Measurements from ENCODE around the gene MMP25. TPM values are rescaled to one million over a fixed set of nuclear protein-coding genes. Genes with fewer than 3 reads are reported as not detected.
A peak's percentile ranks its signal among the peaks of the same experiment; 100 is the strongest.

Gene MMP25
- polyA plus RNA-seq, 3 donors, result 0.71 to 26.6 (median 2.6) TPM

DNA sequence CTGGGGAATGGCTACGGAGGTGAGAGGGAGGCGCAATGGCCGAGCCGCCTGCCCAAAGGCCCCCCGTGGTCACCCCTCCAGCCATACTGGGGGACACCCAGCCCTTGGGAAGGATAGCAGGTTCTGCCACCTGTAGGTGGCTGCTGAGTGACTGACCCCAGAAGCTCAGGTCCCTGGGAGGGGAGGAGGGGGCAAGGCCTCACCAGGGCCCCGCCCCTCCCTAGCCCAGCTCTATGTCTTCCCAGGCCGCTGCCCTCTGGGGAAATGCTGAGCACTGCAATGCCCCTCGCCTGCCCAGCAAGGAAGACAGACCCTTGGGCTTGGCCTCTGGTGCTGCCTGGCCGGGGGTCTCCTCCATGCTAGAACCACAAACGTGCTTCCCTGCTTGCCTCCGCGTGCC is 45.0 kb upstream of the MMP25 start:
- Mint-ChIP-seq H3K27me3 (ENCODE audit: low read depth in 3 of 3) (peaks cover 0 to 24% (median 16%) of the 10 kb centered on the region in 3 donors), H3K9me3 (peaks cover 0 to 3% (median 0%) of the 10 kb centered on the region in 7 donors), H3K27ac (peak overlapping the region in 1 of 7 donors; percentile 48), H3K4me1 (peaks cover 14% of the 10 kb centered on the region), H3K4me3 (peak overlapping the region in 1 of 2 donors; percentile 48), H3K36me3 (peaks cover 0 to under 1% of the 10 kb centered on the region in 2 donors)
- no peak for DNase-seq
- H3K79me2 ChIP-seq (ENCODE audit: insufficient read depth, low read length), result no peaks in the 10 kb centered on the region
- H2AFZ ChIP-seq (ENCODE audit: insufficient read depth, low read depth, low read length, poor library complexity, severe bottlenecking), result no peak overlapping the region
- H3K4me1 ChIP-seq (ENCODE audit: control insufficient read depth in 1 of 2, insufficient read depth in 2 of 2, low read length in 2 of 2), result peaks cover 16 to 17% of the 10 kb centered on the region in 2 donors
- H4K20me1 ChIP-seq (ENCODE audit: insufficient read depth, low read length), result no peaks in the 10 kb centered on the region
- H3K4me3 ChIP-seq (replicated peaks in 1 of 3; ENCODE audit: low read depth in 2 of 3, low read length in 3 of 3), result no peak overlapping the region
- peaks cover 0 to 2% of the 10 kb centered on the region in 2 donors for H3K27me3 ChIP-seq (ENCODE audit: control insufficient read depth in 2 of 2, insufficient read depth in 2 of 2, low read length in 2 of 2)
- H3K9ac ChIP-seq (ENCODE audit: insufficient read depth, low read length, poor library complexity, severe bottlenecking), result no peak overlapping the region
- H3K36me3 ChIP-seq (replicated peaks in 1 of 2; ENCODE audit: control insufficient read depth in 1 of 2, insufficient read depth in 2 of 2, low read length in 2 of 2), result no peaks in the 10 kb centered on the region
- 91% methylated on average over 11 of the region's 12 CpGs for WGBS (ENCODE audit: insufficient coverage)
- no peak overlapping the region for H3K27ac ChIP-seq (ENCODE audit: low read depth in 1 of 2, low read length in 2 of 2)
- TF ChIP-seq, protein P1, sequence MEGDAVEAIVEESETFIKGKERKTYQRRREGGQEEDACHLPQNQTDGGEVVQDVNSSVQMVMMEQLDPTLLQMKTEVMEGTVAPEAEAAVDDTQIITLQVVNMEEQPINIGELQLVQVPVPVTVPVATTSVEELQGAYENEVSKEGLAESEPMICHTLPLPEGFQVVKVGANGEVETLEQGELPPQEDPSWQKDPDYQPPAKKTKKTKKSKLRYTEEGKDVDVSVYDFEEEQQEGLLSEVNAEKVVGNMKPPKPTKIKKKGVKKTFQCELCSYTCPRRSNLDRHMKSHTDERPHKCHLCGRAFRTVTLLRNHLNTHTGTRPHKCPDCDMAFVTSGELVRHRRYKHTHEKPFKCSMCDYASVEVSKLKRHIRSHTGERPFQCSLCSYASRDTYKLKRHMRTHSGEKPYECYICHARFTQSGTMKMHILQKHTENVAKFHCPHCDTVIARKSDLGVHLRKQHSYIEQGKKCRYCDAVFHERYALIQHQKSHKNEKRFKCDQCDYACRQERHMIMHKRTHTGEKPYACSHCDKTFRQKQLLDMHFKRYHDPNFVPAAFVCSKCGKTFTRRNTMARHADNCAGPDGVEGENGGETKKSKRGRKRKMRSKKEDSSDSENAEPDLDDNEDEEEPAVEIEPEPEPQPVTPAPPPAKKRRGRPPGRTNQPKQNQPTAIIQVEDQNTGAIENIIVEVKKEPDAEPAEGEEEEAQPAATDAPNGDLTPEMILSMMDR (IDR thresholded peaks at IDR 0.05), result no peak
- intact Hi-C loops (cut with micrococcal nuclease), result loop anchor here in 1 of 2 donors (2.0 kb wide), 1 partner anchor 13 kb away; no protein-coding TSS in a partner anchor
- no peaks in the 10 kb centered on the region for H3K9me3 ChIP-seq (replicated peaks in 1 of 2; ENCODE audit: control insufficient read depth in 1 of 2, insufficient read depth in 1 of 2, low read length in 2 of 2)
- no peak overlapping the region for H3K4me2 ChIP-seq (replicated peaks; ENCODE audit: extremely low read depth, low read length, poor library complexity, severe bottlenecking)

DNA sequence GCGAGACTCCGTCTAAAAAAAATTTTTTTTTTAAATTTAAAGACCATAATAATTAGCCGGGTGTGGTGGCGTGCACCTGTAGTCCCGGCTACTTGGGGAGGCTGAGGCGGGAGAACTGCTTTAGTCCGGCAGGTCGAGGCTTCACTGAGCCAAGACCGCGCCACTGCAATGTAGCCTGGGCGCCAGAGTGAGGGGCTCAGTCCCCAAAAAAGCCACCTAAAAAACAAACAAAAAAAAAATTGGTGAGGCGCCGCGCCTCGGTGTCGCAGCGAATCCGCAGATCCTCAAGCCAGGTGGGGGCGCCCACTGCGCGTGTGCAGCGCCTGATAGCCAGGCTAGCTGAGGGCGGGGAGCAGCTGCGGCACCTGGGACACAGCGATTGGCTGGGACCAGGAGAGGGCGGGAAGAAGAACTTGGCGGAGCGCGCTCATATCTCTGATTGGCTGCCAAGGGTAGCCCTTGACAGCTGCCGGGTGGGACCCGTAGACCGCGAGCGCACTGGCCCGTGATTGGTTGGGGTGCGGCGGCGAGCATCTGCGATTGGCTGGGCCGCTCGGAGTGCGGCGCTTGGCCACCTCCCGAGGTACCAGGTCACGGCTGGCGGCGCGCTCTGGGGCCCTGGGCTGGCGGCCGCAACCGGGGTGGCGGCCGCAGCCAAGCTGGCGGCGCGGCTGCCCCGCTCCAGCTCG is 42.6 kb upstream of the MMP25 start:
- Histone ChIP-seq H3K9me3 (replicated peaks in 1 of 2; ENCODE audit: control insufficient read depth in 1 of 2, insufficient read depth in 1 of 2, low read length in 2 of 2) (no peaks in the 10 kb centered on the region), H3K36me3 (replicated peaks in 1 of 2; ENCODE audit: control insufficient read depth in 1 of 2, insufficient read depth in 2 of 2, low read length in 2 of 2) (no peaks in the 10 kb centered on the region), H2AFZ (ENCODE audit: insufficient read depth, low read depth, low read length, poor library complexity, severe bottlenecking) (no peak overlapping the region), H4K20me1 (ENCODE audit: insufficient read depth, low read length) (no peaks in the 10 kb centered on the region), H3K4me1 (ENCODE audit: control insufficient read depth in 1 of 2, insufficient read depth in 2 of 2, low read length in 2 of 2) (peaks cover 40 to 41% of the 10 kb centered on the region in 2 donors), H3K4me3 (replicated peaks in 1 of 3; ENCODE audit: low read depth in 2 of 3, low read length in 3 of 3) (no peak overlapping the region), H3K9ac (ENCODE audit: insufficient read depth, low read length, poor library complexity, severe bottlenecking) (no peak overlapping the region), H3K27ac (ENCODE audit: low read depth in 1 of 2, low read length in 2 of 2) (no peak overlapping the region), H3K79me2 (ENCODE audit: insufficient read depth, low read length) (no peaks in the 10 kb centered on the region), H3K4me2 (replicated peaks; ENCODE audit: extremely low read depth, low read length, poor library complexity, severe bottlenecking) (peak overlapping the region; percentile 26), H3K27me3 (ENCODE audit: control insufficient read depth in 2 of 2, insufficient read depth in 2 of 2, low read length in 2 of 2) (peaks cover 0 to 2% of the 10 kb centered on the region in 2 donors)
- H3K9me3 Mint-ChIP-seq, result peaks cover 0 to 3% (median 0%) of the 10 kb centered on the region in 7 donors
- H3K4me1 Mint-ChIP-seq, result peaks cover 38% of the 10 kb centered on the region
- H3K27ac Mint-ChIP-seq, result no peak overlapping the region
- intact Hi-C loops (cut with micrococcal nuclease), result loop anchor here in 1 of 2 donors (2.0 kb wide), 1 partner anchor 25 kb away; no protein-coding TSS in a partner anchor
- peaks cover 5 to 6% of the 10 kb centered on the region in 2 donors for H3K36me3 Mint-ChIP-seq
- under 1% methylated on average over 49 of the region's 58 CpGs for WGBS (ENCODE audit: insufficient coverage)
- DNase-seq, result peak; percentile 98 to 99 (median 98)
- peak overlapping the region; percentile 42 to 64 for H3K4me3 Mint-ChIP-seq
- peaks cover 0 to 21% (median 17%) of the 10 kb centered on the region in 3 donors for H3K27me3 Mint-ChIP-seq (ENCODE audit: low read depth in 3 of 3)
- TF ChIP-seq, protein P1 (IDR thresholded peaks at IDR 0.05), result peak; percentile 34
